H1 (cell line): Measurements from ENCODE around the gene CACNA1E. TPM values are rescaled to one million over a fixed set of nuclear protein-coding genes. Genes with fewer than 3 reads are reported as not detected.

Experiments
- FOSL1 ChIP-seq: IDR thresholded peaks from 2 replicates; pipeline ENCODE4 v1.6.1; 2011; ENCODE audit warnings: mild to moderate bottlenecking, low read depth, low read length, moderate library complexity; ENCODE audit not compliant: insufficient read depth
- KDM1A ChIP-seq: fragments of 200-600, 300-600 bp; sonication (generic); IDR thresholded peaks from 2 replicates; pipeline ENCODE4 v1.7.1; 2016; ENCODE audit warnings: mild to moderate bottlenecking, low read length, borderline replicate concordance
- RBBP5 ChIP-seq: IDR thresholded peaks from 2 replicates; pipeline ENCODE4 v1.7.1; 2012; ENCODE audit warnings: low read depth, mild to moderate bottlenecking, inconsistent platforms, low read length, moderate library complexity, borderline replicate concordance
- RNF2 ChIP-seq: fragments of 200-900, 300-1000 bp; sonication (generic); IDR thresholded peaks from 2 replicates; pipeline ENCODE4 v1.7.1; 2016; ENCODE audit warnings: borderline replicate concordance, low read depth, mild to moderate bottlenecking, antibody characterized with exemption, low read length; ENCODE audit not compliant: poor library complexity, severe bottlenecking; ENCODE audit errors: missing control alignments
- polyA plus RNA-seq, 7 experiments: library from polyadenylated mRNA; depleted of rRNA in 3 of 7; stranded (reverse) in 5 of 7; unstranded in 2 of 7; fragments of >200 nt in 5 of 7; fragments of 200-250 nt in 2 of 7; gene quantifications; 1 replicate in 5 of 7; 2 replicates in 1 of 7; 4 replicates in 1 of 7; pipeline versions ENCODE4 v1.2.1 to v1.2.3, GENCODE V29; 2011 to 2013; ENCODE audit warnings: missing spikeins in 2 of 7, mixed read lengths in 2 of 7
- total RNA-seq: library from RNA; stranded (reverse); fragmentation: NEBNext Ultra II Directional; extraction: Animal tissue kit (Norgen Biotek cat#: 25700); gene quantifications from 2 replicates; pipeline ENCODE4 v1.2.1, GENCODE V29; 2021
- TF ChIP-seq, protein P1 (sequence below): IDR thresholded peaks from 2 replicates; pipeline ENCODE4 v1.6.1; 2011; ENCODE audit warnings: low read depth, mild to moderate bottlenecking, low read length; ENCODE audit not compliant: insufficient read depth

Gene CACNA1E
- total and polyA plus RNA-seq, 2 of the 8 experiments (the other 6 are each of a cell fraction or from before 2014, with no cell fraction given): 0.98 to 1.3 TPM

DNA sequence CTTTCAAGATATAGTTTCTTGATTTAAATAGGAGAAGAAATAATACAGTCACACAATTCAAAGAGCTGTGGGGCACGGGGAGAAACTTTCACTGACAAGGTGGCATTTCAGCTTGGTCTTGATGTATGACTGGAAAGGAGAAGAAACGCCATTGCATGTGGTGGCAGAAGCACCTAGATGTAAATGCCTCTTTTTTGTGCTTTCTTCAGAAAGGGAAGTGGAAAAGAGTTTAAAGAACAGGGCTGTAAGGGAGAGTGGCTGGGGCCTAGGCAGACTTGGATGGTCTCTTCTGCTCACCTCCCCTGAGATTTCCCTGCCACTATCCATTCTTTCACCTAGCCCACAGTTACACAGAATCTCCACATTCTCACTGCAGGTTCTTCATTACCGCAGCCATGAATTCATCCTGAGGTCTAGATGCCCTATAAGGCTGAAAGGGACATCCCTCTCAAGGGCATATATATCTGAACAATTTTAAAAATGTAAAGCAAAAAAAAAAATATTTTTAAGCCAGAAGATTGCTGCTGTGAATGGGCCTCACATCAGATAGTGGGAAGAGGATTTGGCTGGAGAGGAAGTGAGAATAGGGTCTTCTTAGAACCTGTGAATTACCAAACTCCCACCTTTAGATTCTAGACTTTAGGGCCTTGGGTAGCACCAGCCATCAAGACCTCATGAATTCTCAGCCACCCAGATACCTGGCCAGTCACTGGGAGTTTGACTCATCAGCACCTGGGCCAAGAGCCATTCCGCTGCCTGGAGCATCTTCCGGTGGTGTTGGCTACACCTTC lies 23.4 kb downstream of the CACNA1E start (continued):
- TF ChIP-seq KDM1A: no peak
- TF ChIP-seq RBBP5: no peak
- TF ChIP-seq RNF2: no peak
- TF ChIP-seq FOSL1: no peak
- TF ChIP-seq, protein P1, sequence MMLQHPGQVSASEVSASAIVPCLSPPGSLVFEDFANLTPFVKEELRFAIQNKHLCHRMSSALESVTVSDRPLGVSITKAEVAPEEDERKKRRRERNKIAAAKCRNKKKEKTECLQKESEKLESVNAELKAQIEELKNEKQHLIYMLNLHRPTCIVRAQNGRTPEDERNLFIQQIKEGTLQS: no peak
